ENCODE results near the gene DGKH.

The DGKH gene

DNA sequence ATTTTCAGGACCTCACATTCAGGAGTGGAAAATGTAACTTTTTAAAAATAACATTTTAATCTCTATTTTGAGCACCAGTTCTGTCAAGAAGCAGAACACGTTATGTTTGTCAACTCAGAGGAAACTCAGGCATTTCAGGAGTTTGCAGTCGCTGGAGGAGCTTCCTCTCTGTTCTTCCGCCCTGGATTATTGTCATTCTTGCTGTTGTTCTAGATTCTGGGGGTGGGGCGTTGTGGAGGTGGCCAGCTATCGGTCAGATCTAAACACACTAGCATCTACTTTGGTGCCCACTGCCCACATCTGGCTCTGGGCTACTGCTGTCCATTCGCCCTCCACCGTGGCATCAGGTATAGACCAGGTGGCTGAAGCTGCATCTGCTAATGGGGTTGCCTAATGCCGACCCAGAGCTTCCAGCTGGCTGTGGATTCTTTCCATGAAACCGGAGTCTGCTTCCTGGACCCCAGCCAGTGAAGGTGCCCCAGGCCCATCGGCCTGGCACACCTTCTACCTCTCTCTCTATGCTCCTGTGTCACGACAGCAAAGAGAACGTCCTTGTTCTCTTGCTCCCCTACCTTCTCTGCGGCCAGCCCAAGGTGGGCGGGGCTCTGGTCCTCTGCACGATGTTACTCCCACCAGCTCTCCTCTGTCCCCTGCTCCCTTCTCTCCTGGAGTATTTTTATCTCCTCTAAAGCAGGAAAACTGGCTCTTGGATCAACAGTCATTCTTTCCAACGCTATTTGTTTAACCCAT, 36.7 kb upstream of the DGKH start:
- no peak for DNase-seq
- no peak overlapping the region for H3K27ac ChIP-seq
- no peak overlapping the region for H3K4me3 ChIP-seq (ENCODE audit: low read depth, low read length)
- H3K9me3 ChIP-seq (ENCODE audit: severe bottlenecking) = no peaks in the 10 kb centered on the region
- no peaks in the 10 kb centered on the region for H3K36me3 ChIP-seq
- no peaks in the 10 kb centered on the region for H3K27me3 ChIP-seq (ENCODE audit: insufficient read depth, low read depth, severe bottlenecking)
- TF ChIP-seq, protein P1, sequence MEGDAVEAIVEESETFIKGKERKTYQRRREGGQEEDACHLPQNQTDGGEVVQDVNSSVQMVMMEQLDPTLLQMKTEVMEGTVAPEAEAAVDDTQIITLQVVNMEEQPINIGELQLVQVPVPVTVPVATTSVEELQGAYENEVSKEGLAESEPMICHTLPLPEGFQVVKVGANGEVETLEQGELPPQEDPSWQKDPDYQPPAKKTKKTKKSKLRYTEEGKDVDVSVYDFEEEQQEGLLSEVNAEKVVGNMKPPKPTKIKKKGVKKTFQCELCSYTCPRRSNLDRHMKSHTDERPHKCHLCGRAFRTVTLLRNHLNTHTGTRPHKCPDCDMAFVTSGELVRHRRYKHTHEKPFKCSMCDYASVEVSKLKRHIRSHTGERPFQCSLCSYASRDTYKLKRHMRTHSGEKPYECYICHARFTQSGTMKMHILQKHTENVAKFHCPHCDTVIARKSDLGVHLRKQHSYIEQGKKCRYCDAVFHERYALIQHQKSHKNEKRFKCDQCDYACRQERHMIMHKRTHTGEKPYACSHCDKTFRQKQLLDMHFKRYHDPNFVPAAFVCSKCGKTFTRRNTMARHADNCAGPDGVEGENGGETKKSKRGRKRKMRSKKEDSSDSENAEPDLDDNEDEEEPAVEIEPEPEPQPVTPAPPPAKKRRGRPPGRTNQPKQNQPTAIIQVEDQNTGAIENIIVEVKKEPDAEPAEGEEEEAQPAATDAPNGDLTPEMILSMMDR (IDR thresholded peaks at IDR 0.05; ENCODE audit: low read depth, low read length) = no peak

DNA sequence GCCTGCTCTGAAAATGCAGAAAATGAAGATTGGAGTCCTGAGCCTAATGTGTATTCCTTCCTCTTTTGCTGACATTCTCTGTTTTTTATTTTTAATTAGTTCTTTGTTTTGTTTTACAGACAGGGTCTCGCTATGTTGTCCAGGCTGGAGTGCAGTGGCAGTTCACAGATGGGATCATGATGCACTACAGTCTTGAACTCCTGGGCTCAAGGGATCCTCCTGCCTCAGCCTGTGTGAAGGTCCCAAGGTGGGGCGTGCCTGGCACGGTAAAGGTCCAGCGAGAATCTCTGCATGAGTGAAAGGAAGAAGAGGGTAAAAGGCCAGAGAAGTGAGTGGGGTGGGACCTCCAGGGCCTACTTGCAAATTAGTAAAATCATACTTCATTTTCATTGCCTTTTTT, 34.3 kb upstream of the DGKH start:
- DNase-seq = no peak
- TF ChIP-seq, protein P1 (IDR thresholded peaks at IDR 0.05; ENCODE audit: low read depth, low read length) = no peak

DNA sequence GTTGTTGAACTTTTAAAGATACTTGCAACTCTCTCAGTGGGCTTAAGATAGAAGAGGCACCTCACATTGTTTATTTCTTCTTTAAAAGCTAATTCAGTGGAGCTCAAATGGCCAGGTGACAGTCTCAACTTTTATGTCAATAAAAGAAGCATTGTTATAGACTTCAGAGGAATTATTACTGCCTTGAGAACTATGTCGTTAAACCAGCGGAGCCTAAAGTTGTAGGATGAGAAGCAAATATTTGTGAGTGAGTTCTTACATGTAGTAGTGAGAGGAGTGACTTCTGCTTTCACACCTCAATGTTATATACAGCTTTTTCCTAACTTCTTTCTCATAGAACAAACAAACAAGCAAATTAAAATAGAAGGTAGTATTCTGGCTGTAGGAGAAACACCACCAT, 31.2 kb upstream of the DGKH start:
- Histone ChIP-seq H3K27me3 (ENCODE audit: insufficient read depth, low read depth, severe bottlenecking) (no peaks in the 10 kb centered on the region), H3K4me3 (ENCODE audit: low read depth, low read length) (no peak overlapping the region), H3K9me3 (ENCODE audit: severe bottlenecking) (no peaks in the 10 kb centered on the region), H3K27ac (no peak overlapping the region), H3K36me3 (no peaks in the 10 kb centered on the region)
- no peak for DNase-seq
- TF ChIP-seq, protein P1 (IDR thresholded peaks at IDR 0.05; ENCODE audit: low read depth, low read length) = no peak

More for the DNA sequence above, 34.3 kb upstream of the DGKH start:
- no peaks in the 10 kb centered on the region for H3K9me3 ChIP-seq (ENCODE audit: severe bottlenecking)
- H3K4me3 ChIP-seq (ENCODE audit: low read depth, low read length) = no peak overlapping the region
- H3K27ac ChIP-seq = no peak overlapping the region
- H3K27me3 ChIP-seq (ENCODE audit: insufficient read depth, low read depth, severe bottlenecking) = no peaks in the 10 kb centered on the region
- H3K36me3 ChIP-seq = no peaks in the 10 kb centered on the region

DNA sequence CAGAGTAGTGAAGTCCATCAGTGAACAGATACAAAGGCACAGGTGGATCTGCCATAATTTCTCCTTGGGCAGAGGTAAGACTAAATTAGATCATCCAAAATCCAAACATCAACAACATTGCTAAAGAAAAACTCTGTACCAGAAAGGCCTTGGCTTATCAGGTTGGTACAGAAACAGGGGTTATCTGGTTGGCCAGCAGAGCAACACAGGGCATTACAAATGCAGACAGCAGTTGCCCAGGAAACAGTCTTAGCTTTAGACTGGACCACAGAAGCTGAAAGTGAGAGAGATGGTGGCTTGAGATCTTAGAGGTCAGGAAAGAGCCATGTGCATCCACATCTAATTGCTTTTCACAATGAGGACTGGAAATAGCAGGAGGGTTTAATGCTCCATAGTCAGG, 26.6 kb upstream of the DGKH start:
- Histone ChIP-seq H3K9me3 (ENCODE audit: severe bottlenecking) (no peaks in the 10 kb centered on the region), H3K27me3 (ENCODE audit: insufficient read depth, low read depth, severe bottlenecking) (no peaks in the 10 kb centered on the region), H3K4me3 (ENCODE audit: low read depth, low read length) (no peak overlapping the region), H3K36me3 (no peaks in the 10 kb centered on the region), H3K27ac (no peak overlapping the region)
- DNase-seq = no peak
- TF ChIP-seq, protein P1 (IDR thresholded peaks at IDR 0.05; ENCODE audit: low read depth, low read length) = no peak

DNA sequence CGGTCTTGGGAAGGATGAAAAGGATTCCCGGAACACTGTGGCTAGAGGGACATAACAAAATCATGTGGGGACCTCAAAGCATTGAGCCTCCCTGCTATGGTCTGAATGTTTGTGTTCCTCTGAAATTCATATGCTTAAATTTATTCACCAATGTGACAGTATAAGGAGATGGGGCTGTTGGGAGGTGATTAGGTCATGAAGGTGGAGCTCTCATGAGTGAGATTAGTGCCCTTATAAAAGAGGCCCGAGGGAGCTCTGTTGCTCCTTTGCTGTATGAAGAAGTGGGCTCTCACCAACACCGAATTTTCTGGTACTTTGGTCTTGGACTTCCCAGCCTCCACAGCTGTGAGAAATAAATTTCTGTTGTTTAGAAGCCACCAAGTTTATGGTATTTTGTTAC, 26.1 kb upstream of the DGKH start:
- no peak for DNase-seq
- H3K27ac ChIP-seq = no peak overlapping the region
- H3K27me3 ChIP-seq (ENCODE audit: insufficient read depth, low read depth, severe bottlenecking) = no peaks in the 10 kb centered on the region
- H3K36me3 ChIP-seq = no peaks in the 10 kb centered on the region
- no peak overlapping the region for H3K4me3 ChIP-seq (ENCODE audit: low read depth, low read length)
- TF ChIP-seq, protein P1 (IDR thresholded peaks at IDR 0.05; ENCODE audit: low read depth, low read length) = no peak
- no peaks in the 10 kb centered on the region for H3K9me3 ChIP-seq (ENCODE audit: severe bottlenecking)
